ENCODE measurements around the gene LGALS3BP. TPM values are rescaled to one million over a fixed set of nuclear protein-coding genes. Genes with fewer than 3 reads are reported as not detected.

LGALS3BP gene
- polyA plus RNA-seq, 1 donor (not counting 4 experiments of a cell fraction or from before 2014, with no cell fraction given): 53.0 TPM

GRCh38 chr17:79002796-79003593, 23.3 kb upstream of the LGALS3BP start:
- no peak overlapping the region for H3K4me2 ChIP-seq (ENCODE audit: control insufficient read depth, extremely low read depth, insufficient read depth, low read depth, low read length)
- H3K4me1 ChIP-seq (ENCODE audit: control insufficient read depth, extremely low read depth, insufficient read depth, low read length): peaks cover 34% of the 10 kb centered on the region
- no peak overlapping the region for H2AFZ ChIP-seq (ENCODE audit: control insufficient read depth, low read length)
- H3K27ac ChIP-seq (ENCODE audit: control insufficient read depth, insufficient read depth, low read length): no peak overlapping the region
- DNase-seq (ENCODE audit: low read depth, low spot score): no peak
- no peak overlapping the region for H3K9ac ChIP-seq (ENCODE audit: control insufficient read depth, extremely low read depth, insufficient read depth, low read length)
- peaks cover 3% of the 10 kb centered on the region for H3K9me1 ChIP-seq (ENCODE audit: control insufficient read depth, extremely low read depth, insufficient read depth, low read length)
- H3K36me3 ChIP-seq (ENCODE audit: control insufficient read depth in 2 of 2, extremely low read depth in 1 of 2, insufficient read depth in 2 of 2, low read length in 2 of 2): peaks cover 26 to 32% of the 10 kb centered on the region in 2 experiments
- dilution Hi-C loops (cut with MboI; ENCODE audit: extremely low pct_ligation_motif_present, low sequenced_read_pairs): no loop called here
- no peak overlapping the region for H3K4me3 ChIP-seq (ENCODE audit: control insufficient read depth in 2 of 3, extremely low read depth in 1 of 3, insufficient read depth in 2 of 3, low read depth in 1 of 3, low read length in 3 of 3)
- TF ChIP-seq CTCF (optimal IDR thresholded peaks at IDR 0.05 in 1 of 3, IDR thresholded peaks at IDR 0.05 in 1 of 3, conservative IDR thresholded peaks at IDR 0.05 in 1 of 3; ENCODE audit: extremely low read depth in 1 of 3, insufficient read depth in 2 of 3, low read length in 3 of 3): no peak
- H3K79me2 ChIP-seq (ENCODE audit: control insufficient read depth, insufficient read depth, low read length): peaks cover 79% of the 10 kb centered on the region
- H3K27me3 ChIP-seq (ENCODE audit: control insufficient read depth, extremely low read depth, insufficient read depth, low read length): no peaks in the 10 kb centered on the region
- no peak for FAIRE-seq
- H3K9me3 ChIP-seq (ENCODE audit: control insufficient read depth, low read depth, low read length): no peaks in the 10 kb centered on the region
- H4K20me1 ChIP-seq (ENCODE audit: control insufficient read depth, extremely low read depth, insufficient read depth, low read length): peaks cover 4% of the 10 kb centered on the region

- dilution Hi-C loops (cut with MboI; ENCODE audit: extremely low pct_ligation_motif_present, low sequenced_read_pairs): no loop called here
- Histone ChIP-seq H4K20me1 (ENCODE audit: control insufficient read depth, extremely low read depth, insufficient read depth, low read length) (peaks cover 9% of the 10 kb centered on the region), H3K4me2 (ENCODE audit: control insufficient read depth, extremely low read depth, insufficient read depth, low read depth, low read length) (no peak overlapping the region), H3K9me1 (ENCODE audit: control insufficient read depth, extremely low read depth, insufficient read depth, low read length) (peaks cover 5% of the 10 kb centered on the region), H3K9me3 (ENCODE audit: control insufficient read depth, low read depth, low read length) (no peaks in the 10 kb centered on the region), H3K4me3 (ENCODE audit: control insufficient read depth in 2 of 3, extremely low read depth in 1 of 3, insufficient read depth in 2 of 3, low read depth in 1 of 3, low read length in 3 of 3) (no peak overlapping the region), H3K27ac (ENCODE audit: control insufficient read depth, insufficient read depth, low read length) (no peak overlapping the region), H3K36me3 (ENCODE audit: control insufficient read depth in 2 of 2, extremely low read depth in 1 of 2, insufficient read depth in 2 of 2, low read length in 2 of 2) (peaks cover 27 to 29% of the 10 kb centered on the region in 2 experiments), H3K9ac (ENCODE audit: control insufficient read depth, extremely low read depth, insufficient read depth, low read length) (no peak overlapping the region), H2AFZ (ENCODE audit: control insufficient read depth, low read length) (no peak overlapping the region), H3K27me3 (ENCODE audit: control insufficient read depth, extremely low read depth, insufficient read depth, low read length) (no peaks in the 10 kb centered on the region), H3K79me2 (ENCODE audit: control insufficient read depth, insufficient read depth, low read length) (peaks cover 72% of the 10 kb centered on the region), H3K4me1 (ENCODE audit: control insufficient read depth, extremely low read depth, insufficient read depth, low read length) (peaks cover 34% of the 10 kb centered on the region)
- DNase-seq (ENCODE audit: low read depth, low spot score): no peak
- no peak for FAIRE-seq
- TF ChIP-seq EZH2 (IDR thresholded peaks at IDR 0.05; ENCODE audit: low read length): no peak
Measured at GRCh38 chr17:79002291-79002690, 22.6 kb upstream of the LGALS3BP start.
